Keratinocyte (primary cell): ENCODE results near the gene PPP1R7. TPM values are rescaled to one million over a fixed set of nuclear protein-coding genes. Genes with fewer than 3 reads are reported as not detected.
"Not testable (repeated sequence)": the region's sequence is repeated elsewhere in the genome, so short reads cannot be mapped to it uniquely, and the experiment has no call there.

Experiments
- DNase-seq: peaks from one replicate; pipeline ENCODE4 v3.0.0-alpha.2; 2011; ENCODE audit warnings: low read depth, missing footprints, low spot score
- FAIRE-seq: peaks from 2 replicates; lab custom pipeline; 2011; peaks lifted over from hg19 to GRCh38; lab: Jason Lieb, UNC
- H2AFZ ChIP-seq: 2 replicates; pipeline ENCODE4 v1.6.0; 2012; ENCODE audit warnings: low read length, control low read depth, inconsistent platforms; ENCODE audit not compliant: control insufficient read depth
- H3K27ac ChIP-seq: 2 replicates; pipeline ENCODE4 v1.5.1; 2011; ENCODE audit warnings: low read length; ENCODE audit not compliant: control insufficient read depth, insufficient read depth
- H3K27me3 ChIP-seq: 3 replicates; pipeline ENCODE4 v1.6.0; 2011; ENCODE audit warnings: low read length; ENCODE audit not compliant: control insufficient read depth, insufficient read depth; ENCODE audit errors: extremely low read depth
- H3K36me3 ChIP-seq, 2 experiments: 2 replicates in 1 of 2; 3 replicates in 1 of 2; pipeline ENCODE4 v1.5.1; 2011; ENCODE audit warnings: low read length in 2 of 2, mild to moderate bottlenecking in 1 of 2; ENCODE audit not compliant: control insufficient read depth in 2 of 2, insufficient read depth in 2 of 2; ENCODE audit errors: extremely low read depth in 1 of 2
- H3K4me1 ChIP-seq: 3 replicates; pipeline ENCODE4 v1.5.1; 2011; ENCODE audit warnings: low read length; ENCODE audit not compliant: control insufficient read depth, insufficient read depth; ENCODE audit errors: extremely low read depth
- H3K4me2 ChIP-seq: 3 replicates; pipeline ENCODE4 v1.6.0; 2011; ENCODE audit warnings: low read depth, low read length; ENCODE audit not compliant: control insufficient read depth, insufficient read depth; ENCODE audit errors: extremely low read depth
- H3K4me3 ChIP-seq, 3 experiments: fragments of 200-600 bp in 1 of 3; sonication (generic) in 1 of 3; 2 replicates in 2 of 3; 3 replicates in 1 of 3; pipeline ENCODE4 v1.5.1; 2011 to 2016; ENCODE audit warnings: low read length in 3 of 3, mild to moderate bottlenecking in 3 of 3, control low read depth in 2 of 3, inconsistent platforms in 1 of 3, low read depth in 1 of 3, mixed read lengths in 1 of 3, mixed run types in 1 of 3, moderate library complexity in 1 of 3; ENCODE audit not compliant: control insufficient read depth in 2 of 3, insufficient read depth in 2 of 3; ENCODE audit errors: extremely low read depth in 1 of 3
- H3K79me2 ChIP-seq: 2 replicates; pipeline ENCODE4 v1.6.0; 2012; ENCODE audit warnings: low read length; ENCODE audit not compliant: control insufficient read depth, insufficient read depth
- H3K9ac ChIP-seq: 3 replicates; pipeline ENCODE4 v1.6.0; 2011; ENCODE audit warnings: low read length; ENCODE audit not compliant: control insufficient read depth, insufficient read depth; ENCODE audit errors: extremely low read depth
- H3K9me1 ChIP-seq: 3 replicates; pipeline ENCODE4 v1.6.0; 2011; ENCODE audit warnings: low read length; ENCODE audit not compliant: control insufficient read depth, insufficient read depth; ENCODE audit errors: extremely low read depth
- H3K9me3 ChIP-seq: 2 replicates; pipeline ENCODE4 v1.5.1; 2012; ENCODE audit warnings: low read depth, low read length; ENCODE audit not compliant: control insufficient read depth
- H4K20me1 ChIP-seq: 3 replicates; pipeline ENCODE4 v1.6.0; 2011; ENCODE audit warnings: low read length; ENCODE audit not compliant: control insufficient read depth, insufficient read depth; ENCODE audit errors: extremely low read depth
- CTCF ChIP-seq, 3 experiments: IDR thresholded peaks in 1 of 3; conservative IDR thresholded peaks in 1 of 3; optimal IDR thresholded peaks in 1 of 3; 2 replicates in 2 of 3; 3 replicates in 1 of 3; pipeline versions ENCODE3 to v1.5.1; 2011; ENCODE audit warnings: low read length in 3 of 3, mild to moderate bottlenecking in 3 of 3, moderate library complexity in 2 of 3, control low read depth in 1 of 3, inconsistent platforms in 1 of 3; ENCODE audit not compliant: insufficient read depth in 2 of 3; ENCODE audit errors: extremely low read depth in 1 of 3
- EZH2 ChIP-seq: IDR thresholded peaks from one replicate; pipeline ENCODE4 v1.6.1; 2012; ENCODE audit warnings: inconsistent platforms, mild to moderate bottlenecking, low read length, moderate library complexity
- dilution Hi-C: fragments of 300-500 bp; cut with MboI; formaldehyde crosslinking; loops from one replicate; pipeline ENCODE4 v1.7.0; 2020; ENCODE audit warnings: low sequenced_read_pairs; ENCODE audit not compliant: extremely low pct_ligation_motif_present
- polyA plus RNA-seq, 5 experiments: library from polyadenylated mRNA; depleted of rRNA in 3 of 5; stranded (reverse) in 3 of 5; stranded (forward) in 1 of 5; unstranded in 1 of 5; fragments of >200 nt; gene quantifications; 1 replicate in 1 of 5; 2 replicates in 3 of 5; 3 replicates in 1 of 5; pipeline versions ENCODE4 v1.2.1 to v1.2.3, GENCODE V29; 2011 to 2012; ENCODE audit warnings: missing spikeins in 2 of 5, low read depth in 1 of 5, low replicate concordance in 1 of 5

Gene PPP1R7
- polyA plus RNA-seq, 1 donor (not counting 4 experiments of a cell fraction or from before 2014, with no cell fraction given) = 84.9 TPM

- no peaks in the 10 kb centered on the region for H4K20me1 ChIP-seq
- TF ChIP-seq EZH2 = no peak
- TF ChIP-seq CTCF (optimal IDR thresholded peaks at IDR 0.05 in 1 of 3, IDR thresholded peaks at IDR 0.05 in 1 of 3, conservative IDR thresholded peaks at IDR 0.05 in 1 of 3; ENCODE audit: extremely low read depth in 1 of 3, insufficient read depth in 2 of 3, low read length in 3 of 3) = no peak
- dilution Hi-C loops = no loop called here
- H3K4me1 ChIP-seq = no peaks in the 10 kb centered on the region
- no peak overlapping the region for H3K4me2 ChIP-seq
- DNase-seq (no peak), FAIRE-seq (no peak)
- H3K36me3 ChIP-seq = no peaks in the 10 kb centered on the region
- no peaks in the 10 kb centered on the region for H3K9me3 ChIP-seq
- no peak overlapping the region for H3K27ac ChIP-seq
- H3K27me3 ChIP-seq = peaks cover 21% of the 10 kb centered on the region
- no peak overlapping the region for H2AFZ ChIP-seq
- H3K4me3 ChIP-seq = no peak overlapping the region
- H3K79me2 ChIP-seq = no peaks in the 10 kb centered on the region
- H3K9me1 ChIP-seq = no peaks in the 10 kb centered on the region
- no peak overlapping the region for H3K9ac ChIP-seq
These were observed 45.4 kb downstream of the PPP1R7 start for GRCh38 chr2:241195506-241196130.

- FAIRE-seq, dilution Hi-C loops: not testable (repeated sequence)
These were observed 47.0 kb downstream of the PPP1R7 start for GRCh38 chr2:241197246-241197645.

GRCh38 chr2:241197947-241198346, 47.7 kb downstream of the PPP1R7 start:
- H2AFZ ChIP-seq = no peak overlapping the region
- dilution Hi-C loops = no loop called here
- no peaks in the 10 kb centered on the region for H3K9me1 ChIP-seq
- TF ChIP-seq EZH2 (no peak), CTCF (optimal IDR thresholded peaks at IDR 0.05 in 1 of 3, IDR thresholded peaks at IDR 0.05 in 1 of 3, conservative IDR thresholded peaks at IDR 0.05 in 1 of 3; ENCODE audit: extremely low read depth in 1 of 3, insufficient read depth in 2 of 3, low read length in 3 of 3) (no peak)
- H3K4me2 ChIP-seq = no peak overlapping the region
- no peak for DNase-seq
- no peak overlapping the region for H3K9ac ChIP-seq
- H3K9me3 ChIP-seq = no peaks in the 10 kb centered on the region
- no peaks in the 10 kb centered on the region for H3K79me2 ChIP-seq
- peaks cover 14% of the 10 kb centered on the region for H3K27me3 ChIP-seq
- H3K27ac ChIP-seq = no peak overlapping the region
- no peaks in the 10 kb centered on the region for H3K36me3 ChIP-seq
- no peak overlapping the region for H3K4me3 ChIP-seq
- FAIRE-seq = no peak
- H4K20me1 ChIP-seq = no peaks in the 10 kb centered on the region
- no peaks in the 10 kb centered on the region for H3K4me1 ChIP-seq

More at GRCh38 chr2:241197246-241197645, 47.0 kb downstream of the PPP1R7 start:
- H3K79me2 ChIP-seq, H3K4me1 ChIP-seq, H3K4me3 ChIP-seq, H3K4me2 ChIP-seq, H3K36me3 ChIP-seq, DNase-seq, H3K27ac ChIP-seq, H3K9me1 ChIP-seq, H2AFZ ChIP-seq, H4K20me1 ChIP-seq, H3K9ac ChIP-seq, H3K9me3 ChIP-seq: not testable (repeated sequence)
- peaks cover 14% of the 10 kb centered on the region for H3K27me3 ChIP-seq
